ENCODE results near the gene CAMTA1. TPM values are rescaled to one million over a fixed set of nuclear protein-coding genes. Genes with fewer than 3 reads are reported as not detected.
"Not testable (repeated sequence)": the region's sequence is repeated elsewhere in the genome, so short reads cannot be mapped to it uniquely, and the experiment has no call there.

CAMTA1 gene
- polyA plus RNA-seq, 2 donors, result 61.1 to 75.0 TPM

- H3K9me3 ChIP-seq (ENCODE audit: control insufficient read depth in 2 of 2, insufficient read depth in 1 of 2, low read depth in 1 of 2, low read length in 1 of 2); H3K4me3 ChIP-seq (ENCODE audit: low read depth in 1 of 2, low read length in 2 of 2); H3K27ac ChIP-seq (ENCODE audit: low read depth in 2 of 2, low read length in 1 of 2); H3K36me3 ChIP-seq (ENCODE audit: control insufficient read depth in 2 of 2, insufficient read depth in 2 of 2, low read length in 1 of 2); H3K4me1 ChIP-seq (ENCODE audit: control insufficient read depth in 2 of 2, insufficient read depth in 2 of 2, low read length in 1 of 2); H3K27me3 ChIP-seq (ENCODE audit: control insufficient read depth in 1 of 2, insufficient read depth in 2 of 2, low read length in 2 of 2): not testable (repeated sequence)
- 63 to 79% methylated on average over 2 of the region's 2 CpGs for WGBS, 2 donors
These were observed 46.8 kb downstream of the CAMTA1 start for GRCh38 chr1:6832006-6832405.

- H3K4me3 ChIP-seq (ENCODE audit: low read depth in 1 of 2, low read length in 2 of 2), result no peak overlapping the region
- H3K36me3 ChIP-seq (ENCODE audit: control insufficient read depth in 2 of 2, insufficient read depth in 2 of 2, low read length in 1 of 2), result no peaks in the 10 kb centered on the region
- no peak overlapping the region for H3K27ac ChIP-seq (ENCODE audit: low read depth in 2 of 2, low read length in 1 of 2)
- no peaks in the 10 kb centered on the region for H3K27me3 ChIP-seq (ENCODE audit: control insufficient read depth in 1 of 2, insufficient read depth in 2 of 2, low read length in 2 of 2)
- no peaks in the 10 kb centered on the region for H3K4me1 ChIP-seq (ENCODE audit: control insufficient read depth in 2 of 2, insufficient read depth in 2 of 2, low read length in 1 of 2)
- no peaks in the 10 kb centered on the region for H3K9me3 ChIP-seq (ENCODE audit: control insufficient read depth in 2 of 2, insufficient read depth in 1 of 2, low read depth in 1 of 2, low read length in 1 of 2)
- 45 to 61% methylated on average over 4 of the region's 4 CpGs for WGBS, 2 donors
These were observed 47.4 kb downstream of the CAMTA1 start for GRCh38 chr1:6832531-6833188.

GRCh38 chr1:6833804-6834203 lies 48.5 kb downstream of the CAMTA1 start:
- no peak overlapping the region for H3K27ac ChIP-seq (ENCODE audit: low read depth in 2 of 2, low read length in 1 of 2)
- H3K4me3 ChIP-seq (ENCODE audit: low read depth in 1 of 2, low read length in 2 of 2), result no peak overlapping the region
- WGBS, 2 donors, result 89 to 90% methylated on average over 5 of the region's 5 CpGs
- H3K9me3 ChIP-seq (ENCODE audit: control insufficient read depth in 2 of 2, insufficient read depth in 1 of 2, low read depth in 1 of 2, low read length in 1 of 2), result no peaks in the 10 kb centered on the region
- H3K27me3 ChIP-seq (ENCODE audit: control insufficient read depth in 1 of 2, insufficient read depth in 2 of 2, low read length in 2 of 2), result no peaks in the 10 kb centered on the region
- no peaks in the 10 kb centered on the region for H3K4me1 ChIP-seq (ENCODE audit: control insufficient read depth in 2 of 2, insufficient read depth in 2 of 2, low read length in 1 of 2)
- no peaks in the 10 kb centered on the region for H3K36me3 ChIP-seq (ENCODE audit: control insufficient read depth in 2 of 2, insufficient read depth in 2 of 2, low read length in 1 of 2)

GRCh38 chr1:6834366-6834765 lies 49.1 kb downstream of the CAMTA1 start:
- WGBS, 2 donors, result 94 to 97% methylated on average over 13 of the region's 13 CpGs

GRCh38 chr1:6835139-6835538 lies 49.9 kb downstream of the CAMTA1 start:
- Histone ChIP-seq H3K4me1 (ENCODE audit: control insufficient read depth in 2 of 2, insufficient read depth in 2 of 2, low read length in 1 of 2) (no peaks in the 10 kb centered on the region), H3K36me3 (ENCODE audit: control insufficient read depth in 2 of 2, insufficient read depth in 2 of 2, low read length in 1 of 2) (no peaks in the 10 kb centered on the region), H3K4me3 (ENCODE audit: low read depth in 1 of 2, low read length in 2 of 2) (no peak overlapping the region), H3K9me3 (ENCODE audit: control insufficient read depth in 2 of 2, insufficient read depth in 1 of 2, low read depth in 1 of 2, low read length in 1 of 2) (no peaks in the 10 kb centered on the region), H3K27me3 (ENCODE audit: control insufficient read depth in 1 of 2, insufficient read depth in 2 of 2, low read length in 2 of 2) (no peaks in the 10 kb centered on the region), H3K27ac (ENCODE audit: low read depth in 2 of 2, low read length in 1 of 2) (no peak overlapping the region)
- 94 to 95% methylated on average over 3 of the region's 3 CpGs for WGBS, 2 donors

More at GRCh38 chr1:6834366-6834765, 49.1 kb downstream of the CAMTA1 start:
- Histone ChIP-seq H3K27ac (ENCODE audit: low read depth in 2 of 2, low read length in 1 of 2) (no peak overlapping the region), H3K9me3 (ENCODE audit: control insufficient read depth in 2 of 2, insufficient read depth in 1 of 2, low read depth in 1 of 2, low read length in 1 of 2) (no peaks in the 10 kb centered on the region), H3K4me1 (ENCODE audit: control insufficient read depth in 2 of 2, insufficient read depth in 2 of 2, low read length in 1 of 2) (no peaks in the 10 kb centered on the region), H3K36me3 (ENCODE audit: control insufficient read depth in 2 of 2, insufficient read depth in 2 of 2, low read length in 1 of 2) (no peaks in the 10 kb centered on the region), H3K27me3 (ENCODE audit: control insufficient read depth in 1 of 2, insufficient read depth in 2 of 2, low read length in 2 of 2) (no peaks in the 10 kb centered on the region), H3K4me3 (ENCODE audit: low read depth in 1 of 2, low read length in 2 of 2) (no peak overlapping the region)

GRCh38 chr1:6842301-6842700 lies 57.0 kb downstream of the CAMTA1 start:
- H3K9me3 ChIP-seq (ENCODE audit: control insufficient read depth in 2 of 2, insufficient read depth in 1 of 2, low read depth in 1 of 2, low read length in 1 of 2), result no peaks in the 10 kb centered on the region
- H3K27ac ChIP-seq (ENCODE audit: low read depth in 2 of 2, low read length in 1 of 2), result no peak overlapping the region
- no peak overlapping the region for H3K4me3 ChIP-seq (ENCODE audit: low read depth in 1 of 2, low read length in 2 of 2)
- no peaks in the 10 kb centered on the region for H3K4me1 ChIP-seq (ENCODE audit: control insufficient read depth in 2 of 2, insufficient read depth in 2 of 2, low read length in 1 of 2)
- WGBS, 2 donors, result 84 to 90% methylated on average over 8 of the region's 8 CpGs
- H3K36me3 ChIP-seq (ENCODE audit: control insufficient read depth in 2 of 2, insufficient read depth in 2 of 2, low read length in 1 of 2), result peaks cover 0 to 3% of the 10 kb centered on the region in 2 donors
- no peaks in the 10 kb centered on the region for H3K27me3 ChIP-seq (ENCODE audit: control insufficient read depth in 1 of 2, insufficient read depth in 2 of 2, low read length in 2 of 2)

GRCh38 chr1:6845786-6846185 lies 60.5 kb downstream of the CAMTA1 start:
- 91 to 96% methylated on average over 4 of the region's 4 CpGs for WGBS, 2 donors
- not testable (repeated sequence) for H3K27ac ChIP-seq (ENCODE audit: low read depth in 2 of 2, low read length in 1 of 2); H3K9me3 ChIP-seq (ENCODE audit: control insufficient read depth in 2 of 2, insufficient read depth in 1 of 2, low read depth in 1 of 2, low read length in 1 of 2); H3K4me3 ChIP-seq (ENCODE audit: low read depth in 1 of 2, low read length in 2 of 2); H3K27me3 ChIP-seq (ENCODE audit: control insufficient read depth in 1 of 2, insufficient read depth in 2 of 2, low read length in 2 of 2); H3K4me1 ChIP-seq (ENCODE audit: control insufficient read depth in 2 of 2, insufficient read depth in 2 of 2, low read length in 1 of 2); H3K36me3 ChIP-seq (ENCODE audit: control insufficient read depth in 2 of 2, insufficient read depth in 2 of 2, low read length in 1 of 2)

GRCh38 chr1:6848816-6849215 lies 63.6 kb downstream of the CAMTA1 start:
- WGBS, 2 donors, result 92 to 94% methylated on average over 3 of the region's 3 CpGs
- no peaks in the 10 kb centered on the region for H3K36me3 ChIP-seq (ENCODE audit: control insufficient read depth in 2 of 2, insufficient read depth in 2 of 2, low read length in 1 of 2)
- no peaks in the 10 kb centered on the region for H3K4me1 ChIP-seq (ENCODE audit: control insufficient read depth in 2 of 2, insufficient read depth in 2 of 2, low read length in 1 of 2)
- no peaks in the 10 kb centered on the region for H3K27me3 ChIP-seq (ENCODE audit: control insufficient read depth in 1 of 2, insufficient read depth in 2 of 2, low read length in 2 of 2)
- no peak overlapping the region for H3K27ac ChIP-seq (ENCODE audit: low read depth in 2 of 2, low read length in 1 of 2)
- H3K9me3 ChIP-seq (ENCODE audit: control insufficient read depth in 2 of 2, insufficient read depth in 1 of 2, low read depth in 1 of 2, low read length in 1 of 2), result no peaks in the 10 kb centered on the region
- H3K4me3 ChIP-seq (ENCODE audit: low read depth in 1 of 2, low read length in 2 of 2), result no peak overlapping the region

GRCh38 chr1:6850537-6850936 lies 65.3 kb downstream of the CAMTA1 start:
- Histone ChIP-seq H3K4me3 (ENCODE audit: low read depth in 1 of 2, low read length in 2 of 2) (no peak overlapping the region), H3K9me3 (ENCODE audit: control insufficient read depth in 2 of 2, insufficient read depth in 1 of 2, low read depth in 1 of 2, low read length in 1 of 2) (no peaks in the 10 kb centered on the region), H3K27ac (ENCODE audit: low read depth in 2 of 2, low read length in 1 of 2) (no peak overlapping the region), H3K27me3 (ENCODE audit: control insufficient read depth in 1 of 2, insufficient read depth in 2 of 2, low read length in 2 of 2) (no peaks in the 10 kb centered on the region), H3K4me1 (ENCODE audit: control insufficient read depth in 2 of 2, insufficient read depth in 2 of 2, low read length in 1 of 2) (no peaks in the 10 kb centered on the region), H3K36me3 (ENCODE audit: control insufficient read depth in 2 of 2, insufficient read depth in 2 of 2, low read length in 1 of 2) (peaks cover 0 to 3% of the 10 kb centered on the region in 2 donors)
- 91% methylated on average over 4 of the region's 4 CpGs for WGBS, 2 donors

- Histone ChIP-seq H3K27me3 (ENCODE audit: control insufficient read depth in 1 of 2, insufficient read depth in 2 of 2, low read length in 2 of 2) (no peaks in the 10 kb centered on the region), H3K9me3 (ENCODE audit: control insufficient read depth in 2 of 2, insufficient read depth in 1 of 2, low read depth in 1 of 2, low read length in 1 of 2) (no peaks in the 10 kb centered on the region), H3K36me3 (ENCODE audit: control insufficient read depth in 2 of 2, insufficient read depth in 2 of 2, low read length in 1 of 2) (peaks cover 0 to 3% of the 10 kb centered on the region in 2 donors), H3K4me1 (ENCODE audit: control insufficient read depth in 2 of 2, insufficient read depth in 2 of 2, low read length in 1 of 2) (no peaks in the 10 kb centered on the region), H3K27ac (ENCODE audit: low read depth in 2 of 2, low read length in 1 of 2) (no peak overlapping the region), H3K4me3 (ENCODE audit: low read depth in 1 of 2, low read length in 2 of 2) (no peak overlapping the region)
- WGBS, 2 donors, result 94 to 97% methylated on average over 6 of the region's 6 CpGs
These were observed 67.1 kb downstream of the CAMTA1 start for GRCh38 chr1:6852136-6852890.
